ENCODE data around the gene TMPRSS6. TPM values are rescaled to one million over a fixed set of nuclear protein-coding genes. Genes with fewer than 3 reads are reported as not detected.

TMPRSS6 gene
- polyA plus RNA-seq, 4 donors: 0.18 to 0.54 (median 0.33) TPM

DNA sequence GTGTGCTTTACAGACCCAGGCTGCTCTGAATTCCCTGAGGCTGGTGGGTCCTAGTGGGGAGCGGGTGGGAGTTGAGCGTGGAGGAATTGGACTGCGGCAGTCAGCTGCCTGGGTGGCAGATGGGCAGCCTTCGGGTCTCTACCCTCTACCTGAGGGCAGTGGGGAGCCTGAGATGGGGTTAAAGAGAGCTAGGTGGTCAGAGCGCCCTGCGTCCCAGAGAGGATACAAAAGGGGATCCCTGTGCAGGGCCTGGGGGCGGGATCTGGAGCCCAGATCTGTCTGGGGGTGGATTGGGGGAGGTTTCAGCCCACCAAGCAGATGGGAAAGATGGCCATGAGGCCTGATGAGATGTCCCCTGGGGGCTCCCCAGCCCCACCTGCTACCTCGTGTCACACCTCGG, 39.8 kb downstream of the TMPRSS6 start:
- no peak for DNase-seq (ENCODE audit: low read depth in 4 of 4, low spot score in 3 of 4)

DNA sequence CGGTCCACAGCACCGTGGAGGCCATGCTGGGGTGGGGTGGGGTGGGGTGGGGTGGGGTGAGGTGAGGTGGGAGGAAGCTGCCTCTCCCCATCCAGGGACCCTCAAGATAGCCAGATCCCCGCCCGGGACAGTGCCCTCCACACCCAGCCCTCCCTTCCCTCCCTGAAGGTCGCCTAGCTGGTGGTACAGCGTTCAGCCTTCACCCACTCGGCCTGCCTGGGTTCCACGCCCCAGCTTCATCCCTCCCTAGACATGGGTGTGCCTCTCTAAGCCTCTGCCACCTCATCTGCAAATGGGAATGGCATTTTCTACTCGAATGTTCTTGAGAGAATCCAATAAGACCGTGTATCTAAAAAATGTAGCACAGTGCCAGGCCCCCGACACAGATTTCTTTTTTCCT, 40.2 kb downstream of the TMPRSS6 start:
- DNase-seq (ENCODE audit: low read depth in 4 of 4, low spot score in 3 of 4): no peak

DNA sequence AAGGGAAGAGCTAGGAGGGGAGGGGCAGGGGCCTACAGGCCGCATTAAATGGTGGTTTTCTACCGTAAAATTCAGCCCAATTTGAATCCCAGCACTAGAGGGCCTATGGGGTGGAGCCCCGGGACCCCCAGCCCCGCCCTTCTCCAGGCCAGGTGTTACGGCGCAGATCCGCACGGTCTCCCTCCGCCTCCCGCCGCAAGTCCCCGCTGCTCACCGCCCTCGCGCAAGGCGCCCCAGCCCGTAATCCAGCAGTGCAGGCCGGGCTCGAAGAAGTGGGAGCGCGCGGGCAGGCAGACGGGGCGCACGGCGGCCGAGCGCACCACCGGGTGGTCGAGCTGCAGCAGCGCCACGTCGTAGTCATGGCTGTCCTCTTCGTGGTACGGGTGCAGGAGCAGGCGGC, 40.7 kb downstream of the TMPRSS6 start:
- no peak for DNase-seq (ENCODE audit: low read depth in 4 of 4, low spot score in 3 of 4)

DNA sequence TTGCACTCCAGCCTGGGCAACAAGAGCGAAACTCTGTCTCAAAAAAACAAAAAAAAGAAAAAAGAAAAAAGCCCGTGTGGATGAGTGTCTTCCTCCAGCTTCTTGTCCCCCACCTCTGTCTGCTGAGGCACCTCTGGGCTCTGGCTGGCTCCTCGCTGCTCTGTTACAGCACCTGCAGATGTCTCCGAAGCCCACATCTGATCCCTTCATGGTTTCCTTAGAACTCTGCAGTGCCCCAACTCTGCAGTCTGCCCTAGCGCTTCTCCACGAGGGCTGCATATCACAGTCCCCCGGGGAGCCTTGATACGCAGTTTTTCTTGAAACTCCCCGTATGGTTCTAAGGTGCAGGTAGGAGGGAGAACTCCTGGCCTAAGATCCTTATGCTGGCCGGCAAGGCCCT, 42.1 kb downstream of the TMPRSS6 start:
- DNase-seq (ENCODE audit: low read depth in 4 of 4, low spot score in 3 of 4): no peak

DNA sequence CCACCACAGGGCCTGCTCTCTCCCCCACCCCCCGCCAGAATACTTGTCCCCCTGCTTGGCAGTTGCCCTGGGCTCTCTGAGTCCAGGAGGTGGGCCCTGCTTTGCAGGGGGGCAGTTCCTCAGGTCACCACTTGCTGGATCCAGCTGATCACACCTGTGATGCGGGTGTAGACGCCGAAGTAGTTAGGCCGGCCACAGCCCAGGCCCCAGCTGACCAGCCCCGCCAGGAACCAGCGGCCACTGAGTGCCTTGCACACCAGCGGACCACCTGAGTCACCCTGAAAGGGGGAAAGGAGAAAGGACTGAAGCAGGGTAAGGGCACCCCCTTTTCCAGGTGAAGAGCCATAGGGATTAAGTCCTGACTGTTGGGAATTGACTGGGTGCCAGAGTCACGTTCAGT, 43.6 kb downstream of the TMPRSS6 start:
- DNase-seq (ENCODE audit: low read depth in 4 of 4, low spot score in 3 of 4): no peak

DNA sequence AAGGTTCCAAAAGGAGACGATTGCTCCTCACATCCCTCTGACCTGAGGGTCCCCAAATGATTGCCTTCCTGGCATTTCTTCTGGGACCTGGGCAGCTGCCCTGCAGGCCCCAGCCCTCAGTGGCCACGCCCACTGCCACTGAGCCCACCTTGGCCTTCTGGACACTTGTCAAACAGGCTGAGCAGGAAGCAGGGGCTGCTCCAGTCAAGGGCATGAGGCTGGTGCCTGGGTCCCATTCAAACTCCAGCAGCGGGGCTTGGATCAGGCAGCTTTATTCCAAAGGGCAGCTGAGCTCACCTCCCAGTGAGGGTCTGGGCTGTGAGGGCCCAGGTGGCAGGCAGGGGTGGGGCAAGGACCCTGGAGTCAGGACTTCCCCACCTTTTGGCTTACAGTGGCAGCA, 44.3 kb downstream of the TMPRSS6 start:
- DNase-seq (ENCODE audit: low read depth in 4 of 4, low spot score in 3 of 4): no peak

DNA sequence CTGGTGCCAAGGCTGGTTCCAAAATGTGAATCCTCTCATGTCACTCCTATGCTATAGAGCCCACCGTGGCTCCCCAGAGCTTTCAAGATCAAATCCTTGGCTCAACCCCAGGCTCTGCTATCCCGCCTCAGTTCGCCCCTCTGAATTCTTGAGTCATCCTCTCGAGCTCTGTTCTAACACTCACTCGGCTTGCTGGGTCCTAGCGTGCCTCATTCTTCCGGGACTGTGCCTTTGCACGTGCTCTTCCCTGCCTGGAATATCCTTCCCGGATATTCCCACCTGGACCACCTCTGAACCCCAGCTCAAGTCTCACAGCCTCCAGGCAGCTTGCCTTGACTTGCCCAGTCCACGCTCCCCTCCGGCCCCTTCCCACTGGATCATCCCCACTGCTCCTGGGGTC, 45.0 kb downstream of the TMPRSS6 start:
- DNase-seq (ENCODE audit: low read depth in 4 of 4, low spot score in 3 of 4): no peak

DNA sequence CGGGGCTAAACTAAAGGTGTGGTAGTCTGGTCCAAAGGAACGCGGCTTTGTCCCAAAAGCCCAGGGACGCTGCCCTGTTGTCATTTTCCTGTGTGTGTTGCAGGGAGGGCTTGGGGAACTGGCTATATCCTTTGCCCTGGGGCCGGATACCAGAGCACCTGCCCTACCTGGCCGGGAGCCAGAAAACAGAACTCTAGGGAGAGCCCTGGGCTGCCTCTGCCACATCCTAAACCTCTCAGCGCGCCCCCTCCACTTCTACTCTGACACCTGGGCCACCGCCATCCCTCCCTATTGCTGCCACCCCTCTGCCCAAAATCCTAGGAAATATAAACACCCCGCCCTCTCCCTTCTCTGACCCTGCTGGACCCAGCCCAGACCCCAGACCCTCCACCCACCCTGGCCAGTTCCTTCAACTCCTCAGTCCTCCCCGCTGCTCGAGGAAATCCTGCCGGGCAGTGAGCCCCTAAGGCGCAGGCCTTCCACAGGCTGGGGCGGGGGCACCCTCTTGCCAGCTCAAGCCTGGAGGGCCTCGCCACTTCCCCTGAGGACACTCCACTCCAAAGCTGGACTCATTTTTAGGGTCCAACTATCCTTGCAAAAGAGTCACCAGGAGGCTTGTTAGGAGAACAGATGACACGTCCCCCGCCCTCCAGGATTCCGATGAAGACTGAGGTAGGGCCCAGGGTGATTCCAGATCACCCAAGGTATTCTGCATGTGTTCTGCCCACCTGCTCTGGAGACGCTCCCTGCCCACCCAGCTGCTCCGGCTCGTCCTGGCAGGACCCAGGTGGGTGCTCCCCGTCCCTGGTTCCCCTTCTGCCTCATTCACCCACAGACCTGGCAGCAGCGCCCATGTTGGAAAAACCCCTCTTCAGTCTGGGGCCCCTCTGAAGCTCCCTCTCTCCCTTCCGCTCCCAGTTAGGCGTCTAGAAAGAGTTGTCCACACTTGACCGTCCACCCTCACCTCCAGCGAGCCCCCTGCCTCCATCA, 45.8 kb downstream of the TMPRSS6 start:
- no peak for DNase-seq (ENCODE audit: low read depth in 4 of 4, low spot score in 3 of 4)

DNA sequence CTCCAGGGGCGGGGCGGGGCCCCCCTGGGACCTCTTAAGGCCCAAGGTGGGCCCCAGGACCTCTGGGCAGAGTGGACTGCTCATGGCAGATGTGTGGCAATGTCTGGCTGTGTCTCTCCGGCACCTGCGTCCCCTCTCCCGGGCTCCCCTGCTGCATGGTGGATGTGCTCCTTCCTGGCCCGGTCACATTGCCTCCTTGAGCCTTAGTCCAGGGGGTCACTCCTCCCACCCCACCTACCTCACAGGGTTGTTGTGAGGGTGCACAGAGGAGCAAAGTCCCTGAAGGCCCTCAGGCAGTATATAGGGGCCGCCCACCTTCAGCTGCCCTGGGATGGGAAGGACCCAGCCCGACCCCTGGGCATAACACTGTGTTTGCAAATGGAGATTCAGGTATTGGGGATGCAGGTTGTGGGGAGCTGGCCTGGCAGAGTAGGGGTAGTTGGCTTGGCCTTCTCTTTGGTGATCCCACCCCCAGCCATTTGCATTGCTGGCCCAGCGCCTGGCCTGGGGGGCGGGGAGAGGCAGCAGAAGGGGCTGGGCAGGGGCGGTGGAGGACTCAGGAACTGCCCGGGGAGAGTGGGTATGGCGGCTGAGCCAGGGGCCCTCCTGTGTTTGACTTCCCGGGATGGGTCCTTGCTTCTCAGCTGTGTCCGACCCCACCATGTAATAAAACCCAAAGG, 46.7 kb downstream of the TMPRSS6 start:
- no peak for DNase-seq (ENCODE audit: low read depth in 4 of 4, low spot score in 3 of 4)

DNA sequence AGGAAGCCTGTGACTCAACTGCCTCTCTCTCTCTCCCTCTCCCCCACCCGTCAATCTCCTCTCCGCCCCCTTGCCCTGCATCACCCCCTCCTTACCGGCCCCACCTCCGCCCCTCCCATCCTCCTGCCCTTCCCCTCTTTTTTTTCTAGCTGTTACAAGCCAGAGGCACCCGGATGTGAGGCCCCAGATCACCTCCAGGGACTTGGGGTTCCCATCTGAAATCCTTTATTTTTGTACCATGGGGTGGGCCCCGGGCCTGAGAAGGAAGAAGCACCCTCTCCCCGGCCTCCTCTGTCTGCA, 47.2 kb downstream of the TMPRSS6 start:
- DNase-seq (ENCODE audit: low read depth in 4 of 4, low spot score in 3 of 4): no peak

DNA sequence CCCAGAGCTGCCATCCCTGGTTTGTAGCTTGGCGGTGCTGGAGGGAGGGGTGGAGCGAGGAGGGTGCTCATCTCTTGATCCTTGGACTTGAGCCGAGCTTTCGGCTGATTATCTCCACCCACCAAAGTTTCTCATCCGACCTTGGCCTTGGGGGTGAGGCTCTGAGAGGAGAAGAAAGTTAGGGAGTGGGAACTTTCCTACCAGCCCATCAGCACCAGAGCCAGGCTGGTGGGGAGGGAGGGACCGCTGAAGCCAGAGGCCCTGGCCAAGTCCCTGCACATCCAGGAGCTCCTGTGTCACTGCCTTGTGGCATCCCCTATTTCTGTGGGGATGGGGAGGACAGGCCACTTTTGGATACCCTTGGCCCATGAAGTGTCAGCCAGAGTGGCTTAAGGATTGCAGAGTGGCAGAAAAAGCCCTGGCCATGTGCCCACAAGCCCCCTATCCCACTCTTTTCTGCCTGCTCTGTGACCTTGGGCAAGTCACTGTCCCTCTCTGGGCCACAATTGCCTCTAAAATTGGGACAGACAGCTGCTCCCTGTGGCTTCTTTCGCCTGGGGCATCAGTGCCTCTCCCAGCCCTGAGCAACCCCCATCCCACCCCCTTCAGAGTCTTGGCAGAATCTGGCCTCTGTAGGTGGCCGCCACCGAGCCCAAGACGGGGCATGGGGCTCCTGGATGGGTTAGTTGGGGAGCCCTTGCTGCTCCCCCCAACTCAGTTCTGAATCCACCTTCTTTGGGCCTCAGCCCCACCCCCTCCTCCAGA, 47.7 kb downstream of the TMPRSS6 start:
- no peak for DNase-seq (ENCODE audit: low read depth in 4 of 4, low spot score in 3 of 4)

DNA sequence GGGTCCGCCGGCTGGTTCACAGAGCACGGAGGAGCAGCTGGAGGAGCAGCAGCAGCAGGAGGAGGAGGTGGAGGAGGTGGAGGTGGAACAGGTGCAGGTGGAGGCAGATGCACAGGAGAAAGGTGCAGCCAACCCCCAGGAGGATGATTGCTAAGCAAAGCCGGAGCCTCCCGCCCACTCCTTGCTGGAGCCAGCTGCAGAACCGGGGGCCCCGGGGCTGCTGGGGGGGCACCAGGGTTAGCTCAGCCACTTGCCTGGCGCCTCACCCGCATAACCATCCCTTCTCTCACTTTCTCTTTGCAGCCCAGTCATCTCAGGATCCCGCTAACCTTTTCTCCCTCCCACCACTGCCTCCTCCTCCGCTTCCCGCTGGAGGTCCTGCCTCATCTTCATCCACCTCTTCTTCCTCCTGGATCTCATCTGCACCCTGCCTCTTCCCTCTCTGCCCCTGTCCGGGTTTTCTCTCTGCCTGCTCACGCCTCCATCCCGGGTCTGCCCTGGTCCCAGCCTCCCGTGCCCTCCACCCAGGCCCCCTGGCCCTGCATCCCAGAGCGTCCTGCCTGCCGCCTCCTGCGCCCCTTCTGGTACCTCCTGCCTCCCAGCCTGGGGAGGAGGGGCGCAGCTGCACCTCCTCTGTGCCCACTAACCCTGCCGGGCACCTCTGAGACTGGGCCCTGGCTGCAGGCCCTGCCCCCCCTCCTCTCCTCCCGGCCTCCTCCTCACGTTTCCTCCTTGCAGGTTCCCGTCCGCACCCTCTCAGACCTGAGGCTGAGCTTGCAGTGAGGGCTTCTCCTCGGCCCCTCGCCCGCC, 48.5 kb downstream of the TMPRSS6 start:
- no peak for DNase-seq (ENCODE audit: low read depth in 4 of 4, low spot score in 3 of 4)

DNA sequence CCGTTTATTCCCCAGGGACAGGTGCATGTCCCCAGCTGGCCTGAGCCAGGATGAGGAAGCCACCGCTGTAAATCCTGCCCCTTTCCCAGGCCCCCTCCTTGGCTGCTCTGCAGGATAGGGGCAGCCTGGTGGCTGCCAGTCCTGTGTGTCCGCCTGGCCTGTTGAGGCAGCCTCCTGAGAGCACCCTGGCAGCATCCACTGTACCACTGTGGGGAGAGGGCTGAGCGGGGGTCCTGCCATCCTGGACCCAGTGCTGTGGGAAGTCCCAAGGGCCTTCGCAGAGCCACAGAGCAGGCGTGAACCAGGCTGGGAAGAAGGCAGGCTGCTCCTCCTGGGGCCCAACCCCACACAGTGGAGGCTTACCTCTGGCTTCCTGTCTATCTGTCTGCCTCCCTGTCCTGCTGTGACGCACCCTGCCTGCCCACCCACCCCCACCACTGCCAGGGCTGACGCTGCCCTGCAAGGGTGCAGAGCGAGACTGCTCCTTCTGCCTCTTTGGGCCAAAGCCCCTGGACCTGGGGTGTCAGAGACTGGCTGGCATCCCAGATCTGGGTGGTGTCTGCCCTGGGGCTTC, 49.5 kb downstream of the TMPRSS6 start:
- no peak for DNase-seq (ENCODE audit: low read depth in 4 of 4, low spot score in 3 of 4)

DNA sequence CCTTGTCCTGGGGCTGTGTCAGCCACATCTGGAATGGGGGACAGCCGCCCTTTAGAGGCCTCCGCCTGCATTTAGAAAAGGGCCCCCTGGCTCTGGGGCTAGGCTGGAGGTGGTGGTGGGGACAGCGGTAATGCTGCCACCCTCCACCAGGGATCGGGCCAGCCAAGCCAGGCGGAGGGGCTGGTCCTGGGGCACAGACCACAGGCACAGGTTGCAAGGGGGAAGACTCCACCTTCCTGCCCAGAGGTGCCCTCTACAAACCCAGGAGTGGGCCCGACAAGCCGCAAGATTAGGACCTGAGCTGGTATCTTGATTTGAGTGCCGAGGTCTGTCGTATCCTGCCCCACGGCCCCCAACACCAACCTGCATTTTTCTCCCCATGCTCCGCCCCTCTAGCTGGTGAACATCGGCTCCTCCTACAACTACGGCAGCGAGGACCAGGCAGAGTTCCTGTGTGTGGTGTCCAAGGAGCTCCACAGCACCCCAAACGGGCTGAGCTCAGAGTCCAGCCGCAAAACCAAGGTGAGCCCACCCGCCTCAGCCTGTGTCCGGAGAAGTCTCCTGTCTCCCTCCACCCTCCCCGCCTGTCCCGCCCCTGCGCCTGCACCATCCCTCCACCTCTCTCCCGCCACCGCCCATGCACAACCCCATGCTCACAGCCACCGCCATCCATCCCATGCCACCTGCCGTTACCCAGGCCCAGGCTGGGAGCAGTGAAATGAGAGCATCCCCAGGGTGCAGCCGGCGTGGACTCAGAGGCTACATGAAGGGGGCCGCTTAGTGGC, 50.4 kb downstream of the TMPRSS6 start:
- no peak for DNase-seq (ENCODE audit: low read depth in 4 of 4, low spot score in 3 of 4)

DNA sequence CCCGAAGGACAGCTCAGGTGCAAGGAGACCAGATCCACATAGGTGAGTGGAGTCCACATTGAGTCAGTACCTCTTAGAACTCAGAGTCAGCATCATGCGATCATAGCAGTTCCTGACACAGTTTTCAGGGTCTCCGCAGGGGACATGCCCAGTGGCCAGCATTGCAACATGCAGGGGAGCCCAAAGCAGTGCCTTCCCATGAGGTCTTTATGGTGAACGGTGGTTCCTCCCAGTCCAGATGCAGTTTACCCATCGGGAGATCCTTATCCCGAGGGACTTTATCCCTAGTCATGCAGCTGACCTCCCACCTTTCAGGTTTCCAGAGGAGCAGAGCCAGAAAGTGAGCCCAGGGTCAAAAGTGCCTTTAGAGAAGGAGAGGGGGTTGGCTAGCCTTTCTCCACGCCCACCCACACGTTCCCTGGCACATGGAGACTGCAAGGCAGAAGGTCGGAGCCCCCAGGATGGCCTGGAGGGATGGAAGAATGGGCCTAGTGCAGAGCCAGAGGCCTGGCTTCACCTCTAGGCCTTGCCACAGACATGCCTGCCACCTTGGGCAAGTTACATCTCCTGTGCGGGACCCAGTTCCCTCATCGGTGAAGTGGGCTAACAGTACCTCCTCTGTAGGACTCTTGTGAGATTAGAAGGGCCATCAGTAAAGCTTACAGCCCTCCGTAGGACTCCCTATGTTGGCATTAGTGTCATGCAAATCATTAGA, 51.6 kb downstream of the TMPRSS6 start:
- no peak for DNase-seq (ENCODE audit: low read depth in 4 of 4, low spot score in 3 of 4)

DNA sequence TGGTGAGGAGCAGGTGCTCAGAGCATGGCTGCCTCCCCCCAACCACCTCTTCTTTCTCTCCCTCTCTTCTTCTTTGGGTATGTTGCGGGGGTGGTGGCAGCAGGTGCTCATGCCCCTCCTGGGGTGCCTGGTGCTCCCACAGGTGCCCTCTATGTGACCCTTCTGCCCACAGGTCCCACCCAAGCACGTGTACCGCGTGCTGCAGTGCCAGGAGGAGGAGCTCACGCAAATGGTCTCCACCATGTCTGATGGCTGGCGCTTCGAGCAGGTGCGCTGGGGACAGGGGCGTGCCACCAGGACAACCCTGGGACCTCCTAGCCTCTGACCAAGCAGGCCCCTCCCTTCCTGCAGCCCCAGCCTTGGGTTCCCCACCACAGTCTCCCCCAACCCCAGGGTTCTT, 52.3 kb downstream of the TMPRSS6 start:
- no peak for DNase-seq (ENCODE audit: low read depth in 4 of 4, low spot score in 3 of 4)

DNA sequence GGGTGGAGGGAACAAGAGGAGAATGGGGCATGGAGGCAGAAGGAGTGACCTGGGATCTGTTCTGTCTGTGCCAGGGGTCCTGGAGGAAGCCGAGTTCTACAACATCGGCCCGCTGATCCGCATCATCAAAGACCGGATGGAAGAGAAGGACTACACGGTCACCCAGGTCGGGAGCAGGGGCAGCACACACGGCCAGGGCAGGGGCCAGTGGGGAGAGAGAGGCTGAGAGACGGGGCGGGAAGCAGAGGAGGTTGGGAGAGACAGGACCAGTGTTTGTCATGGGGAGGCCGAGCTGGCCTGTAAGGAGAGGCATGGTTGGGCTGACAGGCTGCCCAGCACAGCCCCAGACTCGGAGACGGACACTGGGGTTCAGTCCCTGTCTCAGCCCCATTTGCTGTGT, 53.3 kb downstream of the TMPRSS6 start:
- no peak for DNase-seq (ENCODE audit: low read depth in 4 of 4, low spot score in 3 of 4)

DNA sequence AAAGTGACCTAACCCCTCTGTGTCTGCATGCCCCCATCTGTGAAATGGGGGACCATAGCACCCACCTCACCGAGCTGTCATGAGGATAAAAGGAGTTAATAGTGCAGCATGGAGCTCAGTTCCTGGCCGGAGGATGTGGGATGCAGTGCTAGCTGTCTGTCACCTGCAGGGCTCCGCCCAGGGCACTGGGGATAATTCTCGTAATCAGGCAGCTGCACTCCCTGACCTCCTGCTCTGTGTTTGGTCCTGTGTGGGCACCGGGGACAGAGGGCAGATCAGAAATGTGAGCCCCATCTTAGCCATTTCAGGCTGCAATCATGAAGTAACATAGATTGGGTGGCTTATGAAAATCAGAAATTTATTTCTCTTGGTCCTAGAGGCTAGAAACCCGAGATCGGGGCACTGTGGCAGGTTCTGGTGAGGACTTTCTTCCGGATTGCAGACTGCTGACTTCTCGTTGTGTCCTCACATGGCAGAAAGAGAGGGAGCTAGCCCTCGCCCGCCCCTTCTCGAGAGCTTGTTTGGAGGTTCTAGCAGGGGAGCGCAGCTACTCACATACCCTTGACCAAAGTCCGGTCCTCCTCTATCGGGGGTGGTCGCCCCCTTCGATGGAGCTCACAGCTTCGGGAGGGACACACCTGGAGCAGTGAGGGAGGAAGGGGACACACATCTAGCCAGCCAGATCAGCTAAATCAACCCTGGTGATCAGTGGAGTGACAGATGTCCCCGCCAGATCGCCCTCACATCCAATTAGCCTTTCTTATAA, 54.7 kb downstream of the TMPRSS6 start:
- no peak for DNase-seq (ENCODE audit: low read depth in 4 of 4, low spot score in 3 of 4)
